Prostate gland (tissue), 2 donors: ENCODE results near the gene ZNF365. TPM values are rescaled to one million over a fixed set of nuclear protein-coding genes. Genes with fewer than 3 reads are reported as not detected.

Experiments used
- DNase-seq: peaks from one replicate; pipeline ENCODE4 v3.0.0-alpha.2; 2019; ENCODE audit warnings: low spot score
- H3K27ac ChIP-seq, 2 donors: fragments of 200-600 bp; sonication (generic); 2 replicates each; pipeline ENCODE4 v1.5.1; 2017 to 2019
- H3K27me3 ChIP-seq: fragments of 200-600 bp; sonication (generic); replicated peaks from 2 replicates; pipeline ENCODE4 v1.5.1; 2019; ENCODE audit not compliant: insufficient read depth
- H3K36me3 ChIP-seq, 2 donors: fragments of 200-600 bp; sonication (generic); 1 replicate in 1 of 2; 2 replicates in 1 of 2; pipeline versions ENCODE4 v1.5.1 to v1.8.1; 2017 to 2019
- H3K4me1 ChIP-seq: fragments of 200-600 bp; sonication (generic); replicated peaks from 2 replicates; pipeline ENCODE4 v1.5.1; 2019
- H3K4me3 ChIP-seq, 2 donors: fragments of 200-600 bp; sonication (generic); 2 replicates each; pipeline ENCODE4 v1.5.1; 2017 to 2019
- H3K9me3 ChIP-seq: fragments of 200-600 bp; sonication (generic); 2 replicates; pipeline ENCODE4 v1.5.1; 2017
- CTCF ChIP-seq, 4 experiments: fragments of 200-600 bp in 2 of 4; fragments of 450-650 bp in 2 of 4; sonication (generic) in 2 of 4; IDR thresholded peaks; 1 replicate in 3 of 4; 2 replicates in 1 of 4; pipeline ENCODE4 v1.5.1; 2016 to 2019; ENCODE audit warnings: antibody characterized with exemption in 4 of 4, mild to moderate bottlenecking in 2 of 4, moderate library complexity in 2 of 4
- POLR2A ChIP-seq: fragments of 450-650 bp; IDR thresholded peaks from one replicate; pipeline ENCODE4 v1.6.1; 2016; ENCODE audit warnings: antibody characterized with exemption, mild to moderate bottlenecking
- POLR2AphosphoS5 ChIP-seq: sonication (generic); formaldehyde crosslinking; IDR thresholded peaks from one replicate; pipeline ENCODE4 v1.6.1; 2017; ENCODE audit warnings: antibody characterized with exemption
- WGBS: methylation state at CpG from one replicate; pipeline ENCODE4 v1.1.5; 2018; 5-methylcytosine and 5-hydroxymethylcytosine counted together
- intact Hi-C: fragments of 100-400 bp; cut with DNase I; formaldehyde crosslinking; loops from one replicate; pipeline ENCODE4 v1.14.2; 2022
- total RNA-seq, 2 donors: library from RNA; depleted of rRNA; stranded (reverse); fragments of >200 nt; gene quantifications; one replicate each; pipeline ENCODE4 v1.1.0, GENCODE V29; 2016

The ZNF365 gene
- total RNA-seq, 2 donors from 2014 or later = 0.55 to 3.5 TPM

- peak overlapping the region; percentile 31 to 48 for H3K27ac ChIP-seq
- 17% methylated on average over 8 of the region's 8 CpGs for WGBS
- H3K36me3 ChIP-seq = no peaks in the 10 kb centered on the region
- no peaks in the 10 kb centered on the region for H3K4me1 ChIP-seq
- no peak for TF ChIP-seq POLR2AphosphoS5
- no peak for TF ChIP-seq CTCF (IDR thresholded peaks at IDR 0.05)
- no peak for TF ChIP-seq POLR2A
- H3K4me3 ChIP-seq = peak overlapping the region; percentile 44 to 47
- no peak for DNase-seq
- intact Hi-C loops = loop anchor here (10.0 kb wide), 1 partner anchor 339 kb away; no protein-coding TSS in a partner anchor
- H3K9me3 ChIP-seq = no peaks in the 10 kb centered on the region
- no peaks in the 10 kb centered on the region for H3K27me3 ChIP-seq
Measured at GRCh38 chr10:62373639-62373994, 552 bp upstream of the ZNF365 start.

GRCh38 chr10:62374862-62375710 lies 917 bp downstream of the ZNF365 start:
- peak overlapping the region in 1 of 2 donors; percentile 24 for H3K27ac ChIP-seq
- no peaks in the 10 kb centered on the region for H3K4me1 ChIP-seq
- TF ChIP-seq CTCF (IDR thresholded peaks at IDR 0.05) = no peak
- 54% methylated on average over 12 of the region's 12 CpGs for WGBS
- no peaks in the 10 kb centered on the region for H3K27me3 ChIP-seq
- H3K4me3 ChIP-seq = peak overlapping the region; percentile 44 to 47
- intact Hi-C loops = loop anchor here (10.0 kb wide), 1 partner anchor 340 kb away; no protein-coding TSS in a partner anchor
- no peaks in the 10 kb centered on the region for H3K36me3 ChIP-seq
- no peaks in the 10 kb centered on the region for H3K9me3 ChIP-seq
- no peak for DNase-seq

DNA sequence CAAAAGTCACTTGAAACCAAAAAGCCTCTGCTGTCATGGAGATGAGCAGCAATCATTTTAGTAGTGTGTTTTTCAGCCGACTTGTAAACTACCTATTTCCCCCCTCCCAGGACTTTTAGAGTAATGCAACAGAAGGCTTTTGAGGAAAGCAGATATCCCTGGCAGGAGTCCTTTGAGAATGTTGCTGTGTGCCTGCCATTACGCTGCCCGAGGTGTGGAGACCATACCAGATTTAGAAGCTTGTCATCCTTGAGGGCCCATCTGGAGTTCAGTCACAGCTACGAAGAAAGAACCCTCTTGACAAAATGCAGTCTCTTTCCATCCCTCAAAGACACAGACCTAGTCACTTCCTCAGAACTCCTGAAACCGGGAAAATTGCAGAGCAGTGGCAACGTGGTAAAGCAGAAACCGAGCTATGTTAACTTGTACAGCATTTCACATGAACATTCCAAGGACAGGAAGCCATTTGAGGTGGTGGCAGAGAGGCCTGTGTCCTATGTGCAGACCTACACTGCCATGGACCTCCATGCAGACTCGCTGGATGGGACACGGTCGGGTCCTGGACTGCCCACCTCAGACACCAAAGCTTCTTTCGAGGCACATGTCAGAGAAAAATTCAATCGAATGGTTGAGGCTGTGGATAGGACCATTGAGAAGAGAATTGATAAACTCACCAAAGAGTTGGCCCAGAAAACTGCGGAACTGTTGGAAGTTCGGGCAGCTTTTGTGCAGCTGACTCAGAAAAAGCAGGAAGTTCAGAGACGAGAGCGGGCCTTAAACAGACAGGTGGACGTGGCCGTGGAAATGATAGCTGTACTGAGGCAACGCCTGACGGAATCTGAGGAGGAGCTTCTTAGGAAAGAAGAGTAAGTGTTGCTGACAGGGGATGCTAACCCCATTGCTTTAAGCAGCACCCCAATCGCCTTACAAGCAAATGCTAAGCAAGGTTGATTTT lies 2.2 kb downstream of the ZNF365 start:
- WGBS = 82% methylated on average over 21 of the region's 21 CpGs
- no peak for DNase-seq
- Histone ChIP-seq H3K27me3 (no peaks in the 10 kb centered on the region), H3K9me3 (no peaks in the 10 kb centered on the region), H3K27ac (no peak overlapping the region), H3K36me3 (no peaks in the 10 kb centered on the region), H3K4me3 (no peak overlapping the region), H3K4me1 (no peaks in the 10 kb centered on the region)
- TF ChIP-seq CTCF (IDR thresholded peaks at IDR 0.05) = no peak
- TF ChIP-seq POLR2A = no peak
- TF ChIP-seq POLR2AphosphoS5 = no peak
- intact Hi-C loops = loop anchor here (10.0 kb wide), 1 partner anchor 342 kb away; no protein-coding TSS in a partner anchor

GRCh38 chr10:62377026-62377415 lies 2.9 kb downstream of the ZNF365 start:
- WGBS = 93% methylated on average over 3 of the region's 3 CpGs
- intact Hi-C loops = loop anchor here (10.0 kb wide), 1 partner anchor 342 kb away; no protein-coding TSS in a partner anchor

More at GRCh38 chr10:62377026-62377415, 2.9 kb downstream of the ZNF365 start:
- no peak for DNase-seq
- TF ChIP-seq POLR2A = no peak
- no peak for TF ChIP-seq POLR2AphosphoS5
- no peak for TF ChIP-seq CTCF (IDR thresholded peaks at IDR 0.05)
- Histone ChIP-seq H3K4me3 (no peak overlapping the region), H3K27me3 (no peaks in the 10 kb centered on the region), H3K27ac (no peak overlapping the region), H3K9me3 (no peaks in the 10 kb centered on the region), H3K36me3 (no peaks in the 10 kb centered on the region), H3K4me1 (no peaks in the 10 kb centered on the region)
